Stimulated activated naive B cell treated with anti-CD40 and anti-IgM and Interleukin-4, amounts not matched to agents 10 μg/mL and 1 μg/mL and 100 μg/mL, for 72 hours (primary cell): Measurements from ENCODE around the gene KRTAP19-7.

Experiments used
- ATAC-seq, 2 donors: fragments of 150-1000 bp; cut with Tn5 transposase; replicated peaks; 2 replicates each; pipeline ENCODE4 v1.10.0; 2021; ENCODE audit warnings: moderate library complexity in 1 of 2
- DNase-seq: peaks from one replicate; pipeline ENCODE4 v3.0.0; 2021
- H3K27ac Mint-ChIP-seq: one replicate; pipeline ENCODE4 v1.8.0; 2022; ENCODE audit warnings: mild to moderate bottlenecking, mixed read lengths
- H3K27me3 Mint-ChIP-seq, 2 donors: one replicate each; pipeline ENCODE4 v1.8.0; 2022; ENCODE audit warnings: mixed read lengths in 2 of 2
- H3K36me3 Mint-ChIP-seq, 2 donors: one replicate each; pipeline ENCODE4 v1.8.0; 2022; ENCODE audit warnings: mixed read lengths in 2 of 2, mild to moderate bottlenecking in 1 of 2
- H3K4me1 Mint-ChIP-seq, 2 donors: one replicate each; pipeline ENCODE4 v1.8.0; 2022; ENCODE audit warnings: mixed read lengths in 2 of 2, mild to moderate bottlenecking in 1 of 2
- H3K4me3 Mint-ChIP-seq, 2 donors: one replicate each; pipeline ENCODE4 v1.8.0; 2022; ENCODE audit warnings: mild to moderate bottlenecking in 2 of 2, mixed read lengths in 2 of 2, moderate library complexity in 1 of 2
- H3K9me3 Mint-ChIP-seq, 2 donors: one replicate each; pipeline ENCODE4 v1.8.0; 2022; ENCODE audit warnings: mixed read lengths in 2 of 2, mild to moderate bottlenecking in 1 of 2

The KRTAP19-7 gene

GRCh38 chr21:30552782-30553181 lies 8.3 kb downstream of the KRTAP19-7 start:
- Mint-ChIP-seq H3K27me3 (no peaks in the 10 kb centered on the region), H3K9me3 (peaks cover 10 to 15% of the 10 kb centered on the region in 2 donors), H3K27ac (no peak overlapping the region), H3K4me1 (no peaks in the 10 kb centered on the region), H3K4me3 (no peak overlapping the region), H3K36me3 (no peaks in the 10 kb centered on the region)
- DNase-seq (no peak), ATAC-seq (no peak)

- Mint-ChIP-seq H3K27me3 (no peaks in the 10 kb centered on the region), H3K36me3 (no peaks in the 10 kb centered on the region), H3K9me3 (peaks cover 0 to 5% of the 10 kb centered on the region in 2 donors), H3K27ac (no peak within 1 kb of the TSS), H3K4me3 (no peak within 1 kb of the TSS), H3K4me1 (no peaks in the 10 kb centered on the region)
- ATAC-seq: no peak
- DNase-seq: no peak
Observed at GRCh38 chr21:30541764-30542163, 19.4 kb downstream of the KRTAP19-7 start, which contains the start of gene KRTAP19-6. Gene KRTAP19-6, minus strand, starts transcription at chr21:30541864. Its CDS starts 31 bp downstream, at chr21:30541833.

- no peak overlapping the region for H3K4me3 Mint-ChIP-seq
- no peak for ATAC-seq
Observed at GRCh38 chr21:30518876-30519275, 42.2 kb downstream of the KRTAP19-7 start.

GRCh38 chr21:30515681-30516080 lies 45.4 kb downstream of the KRTAP19-7 start:
- H3K4me3 Mint-ChIP-seq: no peak overlapping the region
- H3K27me3 Mint-ChIP-seq: no peaks in the 10 kb centered on the region
- no peak for DNase-seq
- peaks cover 5 to 10% of the 10 kb centered on the region in 2 donors for H3K9me3 Mint-ChIP-seq
- no peaks in the 10 kb centered on the region for H3K36me3 Mint-ChIP-seq
- ATAC-seq: no peak
- H3K27ac Mint-ChIP-seq: no peak overlapping the region
- no peaks in the 10 kb centered on the region for H3K4me1 Mint-ChIP-seq

More at GRCh38 chr21:30518876-30519275, 42.2 kb downstream of the KRTAP19-7 start:
- Mint-ChIP-seq H3K27me3 (no peaks in the 10 kb centered on the region), H3K4me1 (no peaks in the 10 kb centered on the region), H3K9me3 (peaks cover 6 to 10% of the 10 kb centered on the region in 2 donors), H3K36me3 (no peaks in the 10 kb centered on the region), H3K27ac (no peak overlapping the region)
- DNase-seq: no peak
